Spleen (tissue), 11 donors: ENCODE measurements around the gene MRPS26. TPM values are rescaled to one million over a fixed set of nuclear protein-coding genes. Genes with fewer than 3 reads are reported as not detected.
A peak's percentile ranks its signal among the peaks of the same experiment; 100 is the strongest.
"Not testable (repeated sequence)": the region's sequence is repeated elsewhere in the genome, so short reads cannot be mapped to it uniquely, and the experiment has no call there.

Source experiments
- DNase-seq: peaks from one replicate; pipeline ENCODE4 v3.0.0-alpha.2; 2020
- H3K27ac ChIP-seq, 8 donors: fragments of 200-600 bp; sonication (generic) in 7 of 8; 1 replicate in 4 of 8; 2 replicates in 4 of 8; pipeline versions ENCODE4 v1.5.0 to v1.8.0; 2016 to 2021; ENCODE audit warnings: inconsistent platforms in 4 of 8, mild to moderate bottlenecking in 4 of 8, moderate library complexity in 1 of 8
- H3K27me3 ChIP-seq, 7 donors: fragments of 200-600 bp; sonication (generic) in 6 of 7; replicated peaks in 1 of 7; 1 replicate in 4 of 7; 2 replicates in 3 of 7; pipeline versions ENCODE4 v1.5.0 to v1.8.0; 2016 to 2021; ENCODE audit warnings: inconsistent platforms in 3 of 7, mild to moderate bottlenecking in 1 of 7
- H3K36me3 ChIP-seq, 6 donors: fragments of 200-600 bp; sonication (generic) in 5 of 6; 1 replicate in 4 of 6; 2 replicates in 2 of 6; pipeline versions ENCODE4 v1.5.0 to v1.8.0; 2016 to 2021; ENCODE audit warnings: inconsistent platforms in 2 of 6
- H3K4me1 ChIP-seq, 6 donors: fragments of 200-600 bp; sonication (generic) in 5 of 6; 1 replicate in 3 of 6; 2 replicates in 3 of 6; pipeline versions ENCODE4 v1.5.0 to v1.8.0; 2016 to 2021; ENCODE audit warnings: inconsistent platforms in 3 of 6
- H3K4me3 ChIP-seq, 8 donors: fragments of 200-600 bp; sonication (generic) in 7 of 8; 1 replicate in 4 of 8; 2 replicates in 4 of 8; pipeline versions ENCODE4 v1.5.0 to v1.8.0; 2016 to 2021; ENCODE audit warnings: inconsistent platforms in 4 of 8, mild to moderate bottlenecking in 4 of 8, moderate library complexity in 2 of 8
- H3K9me3 ChIP-seq, 8 donors: fragments of 200-600 bp; sonication (generic) in 7 of 8; 1 replicate in 4 of 8; 2 replicates in 4 of 8; pipeline versions ENCODE4 v1.5.0 to v1.8.0; 2016 to 2021; ENCODE audit warnings: inconsistent platforms in 4 of 8
- POLR2A ChIP-seq, 3 donors: fragments of 450-650 bp; IDR thresholded peaks; one replicate each; pipeline ENCODE4 v1.5.1; 2017; ENCODE audit warnings: antibody characterized with exemption in 3 of 3, mild to moderate bottlenecking in 1 of 3
- POLR2AphosphoS5 ChIP-seq, 3 donors: sonication (generic); formaldehyde crosslinking; IDR thresholded peaks; one replicate each; pipeline ENCODE4 v1.5.1; 2017; ENCODE audit warnings: antibody characterized with exemption in 3 of 3
- WGBS, 5 donors: extraction: QIAGEN DNeasy Blood & Tissue Kit in 3 of 5; methylation state at CpG; one replicate each; pipeline versions ENCODE4 v1.1.5 to v1.1.7; 2013 to 2018; 5-methylcytosine and 5-hydroxymethylcytosine counted together
- intact Hi-C: fragments of 100-400 bp; cut with DNase I; formaldehyde crosslinking; loops from one replicate; pipeline ENCODE4 v1.15.0; 2023; ENCODE audit warnings: low total_unique reads
- polyA plus RNA-seq, 3 donors: library from polyadenylated mRNA; stranded (reverse); fragments of 200-250 nt; gene quantifications; one replicate each; pipeline ENCODE4 v1.2.1, GENCODE V29; 2013
- total RNA-seq, 7 donors: library from RNA; depleted of rRNA in 3 of 7; stranded (reverse); fragments of >200 nt in 3 of 7; fragmentation: NEBNext Ultra II Directional in 4 of 7; extraction: Animal tissue kit (Norgen Biotek cat#: 25700) in 4 of 7; gene quantifications; one replicate each; pipeline versions ENCODE4 v1.1.0 to v1.2.1, GENCODE V29; 2016 to 2021
- TF ChIP-seq, protein P1 (sequence below), 11 experiments: fragments of 200-600 bp in 7 of 11; fragments of 450-650 bp in 4 of 11; sonication (generic) in 4 of 11; IDR thresholded peaks in 8 of 11; conservative IDR thresholded peaks in 3 of 11; 1 replicate in 7 of 11; 2 replicates in 4 of 11; pipeline versions ENCODE4 v1.4.0 to v1.8.0; 2016 to 2021; ENCODE audit warnings: antibody characterized with exemption in 11 of 11, inconsistent platforms in 4 of 11, mild to moderate bottlenecking in 1 of 11
- donor health status: healthy with polysubstance abuse.
- donor health status: DM: no; HTN: no; CAD: no; lungs with moderate emphysema.
- donor health status: DM: no; HTN: no; CAD: no.
- donor health status: Bipolar disorder and iron deficiency.
- donor health status: healthy.
- donor health status: DM: no; HTN: no; CAD: no.
- donor health status: DM: yes; HTN: yes; CAD: no.

MRPS26 gene
- total and polyA plus RNA-seq, 10 donors = 22.5 to 64.6 (median 30.8) TPM

DNA sequence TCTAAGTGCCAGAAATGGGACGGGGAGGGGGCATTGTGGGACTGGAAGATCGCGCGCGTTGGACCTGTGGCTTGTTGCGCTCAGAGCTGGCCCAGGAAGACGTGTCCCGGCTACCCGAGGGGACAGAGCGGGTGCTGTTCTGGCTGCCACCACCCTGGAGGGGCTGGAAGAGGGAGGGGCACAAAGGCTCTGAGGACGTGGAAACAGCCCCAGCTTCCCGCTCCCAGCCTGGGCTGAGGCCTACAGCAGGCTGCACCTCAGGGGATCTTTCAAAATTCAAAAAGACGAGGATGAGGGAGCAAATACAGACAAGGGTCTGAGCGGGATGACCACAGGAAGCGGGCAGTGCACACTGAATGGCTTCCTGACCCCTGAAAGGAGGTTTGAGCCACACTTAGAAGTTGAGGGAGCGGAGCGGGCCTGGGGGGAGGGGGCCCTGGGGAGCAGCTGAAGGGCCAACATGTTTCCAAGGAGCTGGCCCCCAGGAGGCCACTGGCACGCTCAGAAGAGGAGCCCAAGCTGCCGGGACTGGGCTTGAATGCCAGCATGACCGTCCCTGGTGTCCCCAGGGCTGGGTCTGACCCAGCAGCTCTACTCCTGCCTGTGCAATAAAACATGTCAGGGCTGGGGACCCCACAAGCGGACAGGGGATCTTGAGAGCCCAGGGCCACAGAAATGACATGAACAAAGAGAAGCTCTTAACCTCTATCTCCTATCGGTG lies 26.8 kb downstream of the MRPS26 start:
- no peaks in the 10 kb centered on the region for H3K36me3 ChIP-seq
- H3K9me3 ChIP-seq = no peaks in the 10 kb centered on the region
- peak overlapping the region in 5 of 8 donors; percentile 53 to 81 (median 60) for H3K4me3 ChIP-seq
- WGBS, 5 donors = 77 to 81% (median 80%) methylated on average over 16 to 22 of the region's 22 CpGs
- peak; percentile 42 for DNase-seq
- TF ChIP-seq POLR2AphosphoS5 (IDR thresholded peaks at IDR 0.05) (no peak), POLR2A (IDR thresholded peaks at IDR 0.05) (no peak)
- TF ChIP-seq, protein P1, sequence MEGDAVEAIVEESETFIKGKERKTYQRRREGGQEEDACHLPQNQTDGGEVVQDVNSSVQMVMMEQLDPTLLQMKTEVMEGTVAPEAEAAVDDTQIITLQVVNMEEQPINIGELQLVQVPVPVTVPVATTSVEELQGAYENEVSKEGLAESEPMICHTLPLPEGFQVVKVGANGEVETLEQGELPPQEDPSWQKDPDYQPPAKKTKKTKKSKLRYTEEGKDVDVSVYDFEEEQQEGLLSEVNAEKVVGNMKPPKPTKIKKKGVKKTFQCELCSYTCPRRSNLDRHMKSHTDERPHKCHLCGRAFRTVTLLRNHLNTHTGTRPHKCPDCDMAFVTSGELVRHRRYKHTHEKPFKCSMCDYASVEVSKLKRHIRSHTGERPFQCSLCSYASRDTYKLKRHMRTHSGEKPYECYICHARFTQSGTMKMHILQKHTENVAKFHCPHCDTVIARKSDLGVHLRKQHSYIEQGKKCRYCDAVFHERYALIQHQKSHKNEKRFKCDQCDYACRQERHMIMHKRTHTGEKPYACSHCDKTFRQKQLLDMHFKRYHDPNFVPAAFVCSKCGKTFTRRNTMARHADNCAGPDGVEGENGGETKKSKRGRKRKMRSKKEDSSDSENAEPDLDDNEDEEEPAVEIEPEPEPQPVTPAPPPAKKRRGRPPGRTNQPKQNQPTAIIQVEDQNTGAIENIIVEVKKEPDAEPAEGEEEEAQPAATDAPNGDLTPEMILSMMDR (IDR thresholded peaks at IDR 0.05 in 8 of 11, conservative IDR thresholded peaks at IDR 0.05 in 3 of 11) = no peak
- intact Hi-C loops = no loop called here
- peaks cover 0 to 30% (median 16%) of the 10 kb centered on the region in 6 donors for H3K4me1 ChIP-seq
- H3K27ac ChIP-seq = peak overlapping the region in 2 of 8 donors; percentile 53 to 71
- peaks cover 0 to 50% (median 19%) of the 10 kb centered on the region in 7 donors for H3K27me3 ChIP-seq

DNA sequence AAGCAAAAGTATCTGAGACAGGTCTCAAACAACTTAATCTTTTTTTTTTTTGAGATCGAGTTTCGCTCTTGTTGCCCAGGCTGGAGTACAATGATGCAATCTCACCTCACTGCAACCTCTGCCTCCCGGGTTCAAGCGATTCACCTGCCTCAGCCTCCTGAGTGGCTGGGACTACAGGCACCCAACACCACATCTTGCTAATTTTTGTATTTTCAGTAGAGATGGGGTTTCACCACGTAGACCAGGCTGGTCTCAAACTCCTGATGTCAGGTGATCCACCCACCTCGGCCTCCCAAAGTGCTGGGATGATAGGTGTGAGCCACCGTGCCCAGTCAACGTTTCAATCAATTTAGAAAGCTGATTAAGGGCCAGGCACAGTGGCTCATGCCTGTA lies 27.4 kb downstream of the MRPS26 start:
- intact Hi-C loops = not testable (repeated sequence)
- H3K4me1 ChIP-seq = peaks cover 0 to 30% (median 16%) of the 10 kb centered on the region in 6 donors
- WGBS, 5 donors = 84 to 96% (median 91%) methylated on average over 8 of the region's 8 CpGs

DNA sequence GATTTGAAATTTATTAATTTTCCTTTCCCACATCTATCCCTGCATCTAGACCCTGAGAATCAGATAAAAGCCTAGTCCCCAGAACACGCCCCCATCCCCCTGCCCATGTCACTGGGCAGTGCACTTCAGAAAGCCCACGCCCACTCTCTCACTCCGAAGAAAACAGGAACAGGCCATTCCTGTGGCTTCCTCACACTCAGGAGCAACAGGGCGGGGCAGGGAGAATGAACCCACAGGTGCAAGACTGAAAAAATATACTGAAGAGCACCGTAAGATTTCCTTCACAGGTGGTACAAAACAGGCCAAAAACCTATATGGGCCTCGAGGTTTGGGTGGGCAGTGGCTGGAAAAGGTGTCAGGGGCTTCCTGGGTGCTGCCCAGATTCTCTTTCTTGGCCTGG lies 29.0 kb downstream of the MRPS26 start:
- H3K9me3 ChIP-seq = no peaks in the 10 kb centered on the region
- no peak overlapping the region for H3K27ac ChIP-seq
- 28 to 54% (median 36%) methylated on average over 6 of the region's 6 CpGs for whole genome bisulfite sequencing, 5 donors
- H3K4me1 ChIP-seq = peaks cover 0 to 30% (median 16%) of the 10 kb centered on the region in 6 donors
- H3K27me3 ChIP-seq = peaks cover 0 to 68% (median 25%) of the 10 kb centered on the region in 7 donors
- H3K36me3 ChIP-seq = no peaks in the 10 kb centered on the region
- no peak for TF ChIP-seq POLR2AphosphoS5 (IDR thresholded peaks at IDR 0.05)
- TF ChIP-seq, protein P1 (IDR thresholded peaks at IDR 0.05 in 8 of 11, conservative IDR thresholded peaks at IDR 0.05 in 3 of 11) = no peak
- TF ChIP-seq POLR2A (IDR thresholded peaks at IDR 0.05) = no peak
- DNase-seq = no peak
- no peak overlapping the region for H3K4me3 ChIP-seq
- intact Hi-C loops = no loop called here

More for the DNA sequence above, 27.4 kb downstream of the MRPS26 start:
- H3K27ac ChIP-seq, H3K9me3 ChIP-seq, DNase-seq, H3K4me3 ChIP-seq, H3K36me3 ChIP-seq: not testable (repeated sequence)
- peaks cover 0 to 56% (median 25%) of the 10 kb centered on the region in 7 donors for H3K27me3 ChIP-seq

DNA sequence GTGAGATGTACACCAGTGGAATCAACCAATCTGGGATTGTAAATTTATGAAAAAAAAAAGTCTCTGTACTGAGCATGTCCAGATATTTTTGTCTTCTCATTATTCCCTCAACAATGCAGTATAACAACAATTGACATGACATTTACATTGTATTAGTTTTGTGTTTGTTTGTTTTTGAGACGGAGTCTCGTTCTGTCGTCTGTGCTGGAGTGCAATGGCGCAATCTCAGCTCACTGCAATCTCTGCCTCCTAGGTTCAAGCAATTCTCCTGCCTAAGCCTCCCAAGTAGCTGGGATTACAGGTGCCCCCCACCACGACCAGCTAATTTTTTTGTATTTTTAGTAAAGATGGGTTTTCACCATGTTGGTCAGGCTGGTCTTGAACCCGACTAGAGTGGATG lies 29.5 kb downstream of the MRPS26 start:
- intact Hi-C loops, H3K27ac ChIP-seq, H3K9me3 ChIP-seq, H3K36me3 ChIP-seq, DNase-seq, H3K4me3 ChIP-seq: not testable (repeated sequence)
- H3K27me3 ChIP-seq = peaks cover 0 to 73% (median 27%) of the 10 kb centered on the region in 7 donors
- WGBS, 5 donors = 75 to 84% (median 80%) methylated on average over 6 of the region's 6 CpGs
- peaks cover 0 to 30% (median 16%) of the 10 kb centered on the region in 6 donors for H3K4me1 ChIP-seq

DNA sequence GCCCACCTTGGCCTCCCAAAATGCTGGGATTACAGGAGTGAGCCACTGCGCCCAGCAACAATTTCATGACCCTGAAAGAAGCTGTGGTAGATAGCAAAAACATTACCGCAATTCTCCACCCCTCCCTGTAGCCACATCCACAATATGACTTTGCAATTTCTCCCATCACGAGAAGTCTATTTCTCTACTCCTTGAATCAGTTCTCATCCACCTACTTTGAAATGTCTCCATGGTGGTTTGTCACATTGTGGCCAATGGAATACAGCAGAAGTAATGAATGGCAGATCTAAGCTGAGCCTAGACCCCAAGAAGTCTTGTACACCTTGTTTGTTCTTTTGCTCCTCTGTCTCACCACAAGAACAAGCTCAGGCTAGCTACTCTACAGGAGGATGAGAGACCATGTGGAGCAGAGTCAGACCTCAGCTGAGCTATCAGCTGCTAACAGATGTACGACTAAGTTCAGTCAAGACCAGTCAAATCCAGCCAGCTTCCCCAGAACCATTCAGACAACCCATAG lies 31.8 kb downstream of the MRPS26 start:
- Histone ChIP-seq H3K4me3 (no peak overlapping the region), H3K27me3 (peaks cover 0 to 75% (median 36%) of the 10 kb centered on the region in 7 donors), H3K9me3 (no peaks in the 10 kb centered on the region), H3K4me1 (peaks cover under 1 to 18% (median 8%) of the 10 kb centered on the region in 6 donors), H3K27ac (no peak overlapping the region), H3K36me3 (no peaks in the 10 kb centered on the region)
- 23 to 59% (median 40%) methylated on average over 4 of the region's 4 CpGs for WGBS, 5 donors
- intact Hi-C loops = no loop called here
- no peak for TF ChIP-seq POLR2AphosphoS5 (IDR thresholded peaks at IDR 0.05)
- TF ChIP-seq, protein P1 (IDR thresholded peaks at IDR 0.05 in 8 of 11, conservative IDR thresholded peaks at IDR 0.05 in 3 of 11) = no peak
- TF ChIP-seq POLR2A (IDR thresholded peaks at IDR 0.05) = no peak
- DNase-seq = no peak
